Measurements from ENCODE around the gene CST9.

DNA sequence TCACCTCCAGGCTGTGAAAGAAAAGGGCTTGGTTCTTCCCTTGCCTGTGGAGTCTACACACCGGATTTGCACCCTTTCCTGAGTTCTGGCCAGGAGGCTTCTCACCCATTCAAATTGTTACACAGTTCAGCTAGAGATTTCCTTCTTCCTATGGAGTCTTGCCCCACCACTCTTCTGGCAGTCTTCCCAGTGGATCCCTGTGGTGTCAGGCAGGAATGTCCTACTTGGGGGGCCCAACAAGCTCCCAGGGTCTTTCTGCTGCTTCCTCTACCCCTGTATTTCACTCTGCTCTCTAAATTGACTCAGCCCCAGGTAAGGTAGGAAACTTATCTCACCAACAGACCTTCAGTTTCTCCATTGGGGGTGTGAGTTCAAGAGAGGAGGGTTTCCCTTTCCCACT lies 23.4 kb downstream of the CST9 start:
- no peak for TF ChIP-seq POLR2AphosphoS5 (IDR thresholded peaks at IDR 0.05)
- TF ChIP-seq, protein P1, sequence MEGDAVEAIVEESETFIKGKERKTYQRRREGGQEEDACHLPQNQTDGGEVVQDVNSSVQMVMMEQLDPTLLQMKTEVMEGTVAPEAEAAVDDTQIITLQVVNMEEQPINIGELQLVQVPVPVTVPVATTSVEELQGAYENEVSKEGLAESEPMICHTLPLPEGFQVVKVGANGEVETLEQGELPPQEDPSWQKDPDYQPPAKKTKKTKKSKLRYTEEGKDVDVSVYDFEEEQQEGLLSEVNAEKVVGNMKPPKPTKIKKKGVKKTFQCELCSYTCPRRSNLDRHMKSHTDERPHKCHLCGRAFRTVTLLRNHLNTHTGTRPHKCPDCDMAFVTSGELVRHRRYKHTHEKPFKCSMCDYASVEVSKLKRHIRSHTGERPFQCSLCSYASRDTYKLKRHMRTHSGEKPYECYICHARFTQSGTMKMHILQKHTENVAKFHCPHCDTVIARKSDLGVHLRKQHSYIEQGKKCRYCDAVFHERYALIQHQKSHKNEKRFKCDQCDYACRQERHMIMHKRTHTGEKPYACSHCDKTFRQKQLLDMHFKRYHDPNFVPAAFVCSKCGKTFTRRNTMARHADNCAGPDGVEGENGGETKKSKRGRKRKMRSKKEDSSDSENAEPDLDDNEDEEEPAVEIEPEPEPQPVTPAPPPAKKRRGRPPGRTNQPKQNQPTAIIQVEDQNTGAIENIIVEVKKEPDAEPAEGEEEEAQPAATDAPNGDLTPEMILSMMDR (IDR thresholded peaks at IDR 0.05): no peak
